Transverse colon (tissue), 4 donors: ENCODE results near the gene MDFIC.

Source experiments
- POLR2A ChIP-seq: fragments of 450-650 bp; IDR thresholded peaks from one replicate; pipeline ENCODE4 v1.6.1; 2016; ENCODE audit warnings: antibody characterized with exemption, mild to moderate bottlenecking, moderate library complexity
- POLR2AphosphoS5 ChIP-seq, 3 donors: sonication (generic); formaldehyde crosslinking; IDR thresholded peaks; one replicate each; pipeline ENCODE4 v1.6.1; 2016; ENCODE audit warnings: antibody characterized with exemption in 3 of 3
- TF ChIP-seq, protein P1 (sequence below), 5 experiments: fragments of 200-600 bp in 3 of 5; fragments of 450-650 bp in 2 of 5; sonication (generic) in 3 of 5; IDR thresholded peaks; 1 replicate in 2 of 5; 2 replicates in 3 of 5; pipeline ENCODE4 v1.5.1; 2016 to 2017; ENCODE audit warnings: antibody characterized with exemption in 5 of 5, inconsistent platforms in 3 of 5, mild to moderate bottlenecking in 2 of 5, moderate library complexity in 1 of 5

DNA sequence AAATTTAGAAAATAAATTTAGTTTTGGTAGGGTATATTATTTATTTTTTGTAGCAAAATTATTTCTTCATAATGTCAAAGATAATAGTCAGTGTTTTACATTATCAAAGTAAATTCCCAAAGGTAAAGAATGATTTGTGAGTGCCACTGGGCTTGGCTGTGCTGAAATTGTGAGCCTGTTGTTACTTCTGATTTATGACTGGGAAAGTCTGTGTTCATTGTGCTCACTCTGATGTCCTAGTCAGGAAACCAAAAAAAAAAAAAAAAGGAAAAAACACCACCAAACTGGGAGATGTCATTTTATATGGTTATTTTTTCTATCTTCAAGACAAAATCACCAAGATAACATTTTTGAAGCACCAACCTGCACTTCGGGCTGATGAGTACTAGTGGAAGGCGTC, 44.3 kb downstream of the MDFIC start:
- TF ChIP-seq, protein P1, sequence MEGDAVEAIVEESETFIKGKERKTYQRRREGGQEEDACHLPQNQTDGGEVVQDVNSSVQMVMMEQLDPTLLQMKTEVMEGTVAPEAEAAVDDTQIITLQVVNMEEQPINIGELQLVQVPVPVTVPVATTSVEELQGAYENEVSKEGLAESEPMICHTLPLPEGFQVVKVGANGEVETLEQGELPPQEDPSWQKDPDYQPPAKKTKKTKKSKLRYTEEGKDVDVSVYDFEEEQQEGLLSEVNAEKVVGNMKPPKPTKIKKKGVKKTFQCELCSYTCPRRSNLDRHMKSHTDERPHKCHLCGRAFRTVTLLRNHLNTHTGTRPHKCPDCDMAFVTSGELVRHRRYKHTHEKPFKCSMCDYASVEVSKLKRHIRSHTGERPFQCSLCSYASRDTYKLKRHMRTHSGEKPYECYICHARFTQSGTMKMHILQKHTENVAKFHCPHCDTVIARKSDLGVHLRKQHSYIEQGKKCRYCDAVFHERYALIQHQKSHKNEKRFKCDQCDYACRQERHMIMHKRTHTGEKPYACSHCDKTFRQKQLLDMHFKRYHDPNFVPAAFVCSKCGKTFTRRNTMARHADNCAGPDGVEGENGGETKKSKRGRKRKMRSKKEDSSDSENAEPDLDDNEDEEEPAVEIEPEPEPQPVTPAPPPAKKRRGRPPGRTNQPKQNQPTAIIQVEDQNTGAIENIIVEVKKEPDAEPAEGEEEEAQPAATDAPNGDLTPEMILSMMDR (IDR thresholded peaks at IDR 0.05) = no peak
- TF ChIP-seq POLR2AphosphoS5 (IDR thresholded peaks at IDR 0.05) (no peak), POLR2A (no peak)
